HEK293 (cell line): ENCODE results near the gene WASF2.
A peak's percentile ranks its signal among the peaks of the same experiment; 100 is the strongest.

Experiments
- CTCF ChIA-PET: fragments of 350-600 bp; formaldehyde crosslinking; extraction: SDS; loops from one replicate; lab custom pipeline; 2021; ENCODE audit warnings: antibody characterized with exemption; lab: Yijun Ruan, JAX
- POLR2A ChIA-PET: fragments of 300-600 bp; formaldehyde crosslinking; extraction: SDS; loops from one replicate; lab custom pipeline; 2020; ENCODE audit warnings: antibody characterized with exemption, inconsistent platforms; lab: Yijun Ruan, JAX
- H3K27ac ChIP-seq: fragments of 200-500 bp; sonication (Bioruptor generic); 2 replicates; pipeline ENCODE4 v1.5.1; 2014; ENCODE audit warnings: low read depth, low read length, control low read depth, inconsistent platforms; ENCODE audit errors: extremely low read depth
- H3K36me3 ChIP-seq, 2 experiments: fragments of 200-500 bp in 1 of 2; sonication (Bioruptor generic) in 1 of 2; 1 replicate in 1 of 2; 2 replicates in 1 of 2; pipeline ENCODE4 v1.5.1; 2014 to 2017; ENCODE audit warnings: inconsistent platforms in 2 of 2, low read length in 2 of 2; ENCODE audit not compliant: control insufficient read depth in 2 of 2, insufficient read depth in 1 of 2
- H3K4me1 ChIP-seq: fragments of 200-500 bp; sonication (Bioruptor generic); 2 replicates; pipeline ENCODE4 v1.5.1; 2014; ENCODE audit warnings: mild to moderate bottlenecking, low read length, inconsistent platforms; ENCODE audit not compliant: control insufficient read depth, insufficient read depth
- H3K4me3 ChIP-seq: 2 replicates; pipeline ENCODE4 v1.5.1; 2011; ENCODE audit warnings: low read depth, mild to moderate bottlenecking, control low read depth, low read length, moderate library complexity
- H3K9me3 ChIP-seq: fragments of 200-500 bp; sonication (Bioruptor generic); 2 replicates; pipeline ENCODE4 v1.5.1; 2014; ENCODE audit warnings: low read depth, low read length, inconsistent platforms; ENCODE audit not compliant: control insufficient read depth, insufficient read depth
- GFI1B ChIP-seq: fragments of 450-650 bp; formaldehyde crosslinking; IDR thresholded peaks from 2 replicates; pipeline ENCODE4 v1.5.1; 2016; ENCODE audit warnings: missing biosample characterization, missing genetic modification characterization
- GLIS1 ChIP-seq: fragments of 450-650 bp; formaldehyde crosslinking; IDR thresholded peaks from 2 replicates; pipeline ENCODE4 v1.5.1; 2016; ENCODE audit warnings: missing biosample characterization, missing genetic modification characterization
- KLF17 ChIP-seq: fragments of 450-650 bp; formaldehyde crosslinking; IDR thresholded peaks from 2 replicates; pipeline ENCODE4 v1.5.1; 2016; ENCODE audit warnings: missing biosample characterization, missing genetic modification characterization
- REPIN1 ChIP-seq: fragments of 450-650 bp; formaldehyde crosslinking; IDR thresholded peaks from 2 replicates; pipeline ENCODE4 v1.5.1; 2017; ENCODE audit warnings: missing biosample characterization, missing genetic modification characterization, low read depth
- YY2 ChIP-seq: fragments of 450-650 bp; formaldehyde crosslinking; IDR thresholded peaks from 2 replicates; pipeline ENCODE4 v1.5.1; 2016; ENCODE audit warnings: missing biosample characterization, missing genetic modification characterization
- ZNF248 ChIP-seq: fragments of 450-650 bp; formaldehyde crosslinking; IDR thresholded peaks from 2 replicates; pipeline ENCODE4 v1.5.1; 2017; ENCODE audit warnings: missing biosample characterization, missing genetic modification characterization
- ZNF26 ChIP-seq: fragments of 450-650 bp; formaldehyde crosslinking; IDR thresholded peaks from 2 replicates; pipeline ENCODE4 v1.5.1; 2016; ENCODE audit warnings: missing biosample characterization, missing genetic modification characterization
- ZNF311 ChIP-seq: fragments of 450-650 bp; formaldehyde crosslinking; IDR thresholded peaks from 2 replicates; pipeline ENCODE4 v1.5.1; 2017; ENCODE audit warnings: missing biosample characterization, missing genetic modification characterization, borderline replicate concordance
- ZNF423 ChIP-seq: fragments of 450-650 bp; formaldehyde crosslinking; IDR thresholded peaks from 2 replicates; pipeline ENCODE4 v1.5.1; 2016; ENCODE audit warnings: missing biosample characterization, missing genetic modification characterization
- ZNF571 ChIP-seq: fragments of 450-650 bp; formaldehyde crosslinking; IDR thresholded peaks from 2 replicates; pipeline ENCODE4 v1.5.0; 2017; ENCODE audit warnings: missing biosample characterization, missing genetic modification characterization
- ZNF777 ChIP-seq: fragments of 450-650 bp; formaldehyde crosslinking; IDR thresholded peaks from 2 replicates; pipeline ENCODE4 v1.5.1; 2017; ENCODE audit warnings: missing biosample characterization, missing genetic modification characterization, borderline replicate concordance
- TF ChIP-seq, protein P1 (sequence below): fragments of 450-650 bp; formaldehyde crosslinking; IDR thresholded peaks from 2 replicates; pipeline ENCODE4 v1.5.1; 2016; ENCODE audit warnings: missing biosample characterization, missing genetic modification characterization, low read depth
- TF ChIP-seq, protein P2 (sequence below): fragments of 450-650 bp; formaldehyde crosslinking; IDR thresholded peaks from 2 replicates; pipeline ENCODE4 v1.5.1; 2016; ENCODE audit warnings: missing biosample characterization, missing genetic modification characterization
- TF ChIP-seq, protein P3 (sequence below): fragments of 450-650 bp; formaldehyde crosslinking; IDR thresholded peaks from 2 replicates; pipeline ENCODE4 v1.5.1; 2016; ENCODE audit warnings: missing biosample characterization, missing genetic modification characterization

WASF2 gene

DNA sequence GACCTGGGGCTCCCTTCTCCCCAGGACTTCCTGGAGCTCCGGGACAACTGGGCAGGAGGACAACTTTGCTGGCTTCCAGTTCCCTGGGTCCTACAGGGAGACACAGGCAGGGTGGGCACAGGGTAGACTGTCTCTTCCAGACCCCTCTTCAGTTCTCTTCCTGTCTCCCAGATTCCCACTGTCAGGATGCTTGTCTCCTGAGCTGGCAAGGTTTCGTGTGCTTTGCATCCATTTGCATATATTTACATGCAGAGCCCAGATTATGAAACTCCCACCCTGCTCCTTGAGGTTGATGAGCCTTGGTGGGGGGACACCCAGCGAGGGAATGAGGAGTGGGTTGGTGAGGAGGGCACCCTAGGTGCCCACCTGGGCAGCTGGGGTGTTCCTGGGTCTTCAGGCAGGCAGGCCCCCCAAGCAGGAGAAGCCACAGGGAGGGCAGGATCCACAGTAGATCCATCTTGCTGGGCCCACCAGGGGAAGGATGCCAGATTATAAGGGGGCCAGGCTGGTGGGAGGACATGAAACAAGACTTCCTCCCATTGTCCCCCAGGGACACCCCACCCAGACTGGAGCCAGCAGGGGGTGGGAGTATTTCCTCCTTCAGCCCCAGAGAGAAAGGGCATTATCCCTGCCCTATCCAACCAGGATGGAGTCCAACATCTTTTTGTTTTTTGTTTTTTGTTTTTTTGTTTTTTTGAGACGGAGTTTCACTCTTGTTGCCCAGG is 115.4 kb downstream of the WASF2 start, which contains the start of gene FCN3 (continued):
- TF ChIP-seq ZNF26: no peak
- no peak for TF ChIP-seq REPIN1
- TF ChIP-seq ZNF248: no peak

GRCh38 chr1:27372808-27373690 is 116.9 kb downstream of the WASF2 start:
- ChIA-PET CTCF (interaction anchor here (0.7 to 0.8 kb wide), 5 partner anchors 15 to 222 kb away, joined by 3 to 4 read pairs (median 4); no protein-coding TSS in a partner anchor), POLR2A (no interaction called here)
- no peak for TF ChIP-seq YY2 (tag by site-specific recombination)
- TF ChIP-seq, protein P1, sequence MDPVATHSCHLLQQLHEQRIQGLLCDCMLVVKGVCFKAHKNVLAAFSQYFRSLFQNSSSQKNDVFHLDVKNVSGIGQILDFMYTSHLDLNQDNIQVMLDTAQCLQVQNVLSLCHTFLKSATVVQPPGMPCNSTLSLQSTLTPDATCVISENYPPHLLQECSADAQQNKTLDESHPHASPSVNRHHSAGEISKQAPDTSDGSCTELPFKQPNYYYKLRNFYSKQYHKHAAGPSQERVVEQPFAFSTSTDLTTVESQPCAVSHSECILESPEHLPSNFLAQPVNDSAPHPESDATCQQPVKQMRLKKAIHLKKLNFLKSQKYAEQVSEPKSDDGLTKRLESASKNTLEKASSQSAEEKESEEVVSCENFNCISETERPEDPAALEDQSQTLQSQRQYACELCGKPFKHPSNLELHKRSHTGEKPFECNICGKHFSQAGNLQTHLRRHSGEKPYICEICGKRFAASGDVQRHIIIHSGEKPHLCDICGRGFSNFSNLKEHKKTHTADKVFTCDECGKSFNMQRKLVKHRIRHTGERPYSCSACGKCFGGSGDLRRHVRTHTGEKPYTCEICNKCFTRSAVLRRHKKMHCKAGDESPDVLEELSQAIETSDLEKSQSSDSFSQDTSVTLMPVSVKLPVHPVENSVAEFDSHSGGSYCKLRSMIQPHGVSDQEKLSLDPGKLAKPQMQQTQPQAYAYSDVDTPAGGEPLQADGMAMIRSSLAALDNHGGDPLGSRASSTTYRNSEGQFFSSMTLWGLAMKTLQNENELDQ (tag by site-specific recombination): no peak
- TF ChIP-seq, protein P2, sequence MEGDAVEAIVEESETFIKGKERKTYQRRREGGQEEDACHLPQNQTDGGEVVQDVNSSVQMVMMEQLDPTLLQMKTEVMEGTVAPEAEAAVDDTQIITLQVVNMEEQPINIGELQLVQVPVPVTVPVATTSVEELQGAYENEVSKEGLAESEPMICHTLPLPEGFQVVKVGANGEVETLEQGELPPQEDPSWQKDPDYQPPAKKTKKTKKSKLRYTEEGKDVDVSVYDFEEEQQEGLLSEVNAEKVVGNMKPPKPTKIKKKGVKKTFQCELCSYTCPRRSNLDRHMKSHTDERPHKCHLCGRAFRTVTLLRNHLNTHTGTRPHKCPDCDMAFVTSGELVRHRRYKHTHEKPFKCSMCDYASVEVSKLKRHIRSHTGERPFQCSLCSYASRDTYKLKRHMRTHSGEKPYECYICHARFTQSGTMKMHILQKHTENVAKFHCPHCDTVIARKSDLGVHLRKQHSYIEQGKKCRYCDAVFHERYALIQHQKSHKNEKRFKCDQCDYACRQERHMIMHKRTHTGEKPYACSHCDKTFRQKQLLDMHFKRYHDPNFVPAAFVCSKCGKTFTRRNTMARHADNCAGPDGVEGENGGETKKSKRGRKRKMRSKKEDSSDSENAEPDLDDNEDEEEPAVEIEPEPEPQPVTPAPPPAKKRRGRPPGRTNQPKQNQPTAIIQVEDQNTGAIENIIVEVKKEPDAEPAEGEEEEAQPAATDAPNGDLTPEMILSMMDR: 0 out of 2 replicates have a peak, but pooled peaks have one; percentile 22
- TF ChIP-seq, protein P3, sequence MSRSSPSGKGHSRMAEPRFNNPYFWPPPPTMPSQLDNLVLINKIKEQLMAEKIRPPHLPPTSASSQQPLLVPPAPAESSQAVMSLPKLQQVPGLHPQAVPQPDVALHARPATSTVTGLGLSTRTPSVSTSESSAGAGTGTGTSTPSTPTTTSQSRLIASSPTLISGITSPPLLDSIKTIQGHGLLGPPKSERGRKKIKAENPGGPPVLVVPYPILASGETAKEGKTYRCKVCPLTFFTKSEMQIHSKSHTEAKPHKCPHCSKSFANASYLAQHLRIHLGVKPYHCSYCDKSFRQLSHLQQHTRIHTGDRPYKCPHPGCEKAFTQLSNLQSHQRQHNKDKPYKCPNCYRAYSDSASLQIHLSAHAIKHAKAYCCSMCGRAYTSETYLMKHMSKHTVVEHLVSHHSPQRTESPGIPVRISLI (tag by site-specific recombination): 0 out of 2 replicates have a peak, but pooled peaks have one; percentile 25
- no peak for TF ChIP-seq ZNF423 (tag by site-specific recombination)
- Histone ChIP-seq H3K36me3 (no peaks in the 10 kb centered on the region), H3K4me1 (no peaks in the 10 kb centered on the region), H3K27ac (no peak overlapping the region), H3K9me3 (no peaks in the 10 kb centered on the region), H3K4me3 (no peak overlapping the region)

DNA sequence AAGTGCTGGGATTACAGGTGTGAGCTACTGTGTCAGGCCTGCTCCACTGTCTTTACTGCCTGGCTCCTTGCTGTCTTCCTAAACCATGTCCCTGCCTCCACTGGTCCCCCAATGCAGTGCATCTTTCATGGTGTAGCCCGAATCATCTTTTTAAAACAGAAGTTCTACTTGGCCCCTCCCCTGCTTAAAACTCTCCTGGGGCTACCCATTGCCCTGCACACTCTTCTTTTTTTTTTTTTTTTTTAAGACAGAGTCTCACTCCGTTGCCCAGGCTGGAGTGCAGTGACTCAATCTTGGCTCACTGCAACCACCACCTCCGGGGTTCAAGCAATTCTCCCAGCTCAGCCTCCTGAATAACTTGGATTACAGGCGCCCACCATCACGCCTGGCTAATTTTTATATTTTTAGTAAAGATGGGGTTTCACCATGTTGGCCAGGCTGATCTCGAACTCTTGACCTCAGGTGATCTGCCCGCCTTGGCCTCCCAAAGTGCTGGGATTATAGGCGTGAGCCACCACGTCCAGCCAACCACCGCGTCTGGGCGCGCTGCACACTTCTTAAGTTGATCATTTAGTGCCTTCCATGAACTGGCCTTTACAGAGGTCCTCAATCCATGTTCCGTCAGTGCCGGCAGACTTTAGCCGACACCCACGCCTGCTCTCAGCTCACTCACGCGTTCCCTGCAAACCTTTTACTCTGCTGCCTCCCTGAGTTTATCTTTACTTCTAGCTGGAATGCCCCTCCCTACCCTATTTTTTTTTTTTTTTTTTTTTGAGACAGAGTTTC is 117.8 kb downstream of the WASF2 start:
- Histone ChIP-seq H3K4me3 (no peak overlapping the region), H3K27ac (no peak overlapping the region), H3K9me3 (no peaks in the 10 kb centered on the region), H3K4me1 (peaks cover 1% of the 10 kb centered on the region; the same call in 1 of the 2 replicates), H3K36me3 (no peaks in the 10 kb centered on the region)
- POLR2A ChIA-PET: no interaction called here
- CTCF ChIA-PET: interaction anchor here (0.7 to 1.2 kb wide), 7 partner anchors 15 to 273 kb away, joined by 3 to 4 read pairs (median 3); no protein-coding TSS in a partner anchor
- TF ChIP-seq ZNF777: no peak
- no peak for TF ChIP-seq GFI1B (tag by site-specific recombination)
- TF ChIP-seq ZNF571: no peak
- TF ChIP-seq GLIS1: no peak
- no peak for TF ChIP-seq KLF17
- no peak for TF ChIP-seq ZNF311 (tag by site-specific recombination)
